ENCODE results near the gene ZNF792.
"Not testable (repeated sequence)": the region's sequence is repeated elsewhere in the genome, so short reads cannot be mapped to it uniquely, and the experiment has no call there.

- not testable (repeated sequence) for TF ChIP-seq EP300, CTCF (IDR thresholded peaks at IDR 0.05)
These were observed 46.9 kb downstream of the ZNF792 start for GRCh38 chr19:34917144-34917543.
